Smooth muscle cell of the umbilical artery (primary cell): ENCODE measurements around the gene ALG10B. TPM values are rescaled to one million over a fixed set of nuclear protein-coding genes. Genes with fewer than 3 reads are reported as not detected.

Source experiments
- total RNA-seq: library from RNA; depleted of rRNA; stranded (reverse); fragments of >200 nt; gene quantifications from 2 replicates; pipeline ENCODE4 v1.2.3, GENCODE V29; 2014

ALG10B gene
- total RNA-seq: 2.1 and 3.2 TPM in 2 replicates

DNA sequence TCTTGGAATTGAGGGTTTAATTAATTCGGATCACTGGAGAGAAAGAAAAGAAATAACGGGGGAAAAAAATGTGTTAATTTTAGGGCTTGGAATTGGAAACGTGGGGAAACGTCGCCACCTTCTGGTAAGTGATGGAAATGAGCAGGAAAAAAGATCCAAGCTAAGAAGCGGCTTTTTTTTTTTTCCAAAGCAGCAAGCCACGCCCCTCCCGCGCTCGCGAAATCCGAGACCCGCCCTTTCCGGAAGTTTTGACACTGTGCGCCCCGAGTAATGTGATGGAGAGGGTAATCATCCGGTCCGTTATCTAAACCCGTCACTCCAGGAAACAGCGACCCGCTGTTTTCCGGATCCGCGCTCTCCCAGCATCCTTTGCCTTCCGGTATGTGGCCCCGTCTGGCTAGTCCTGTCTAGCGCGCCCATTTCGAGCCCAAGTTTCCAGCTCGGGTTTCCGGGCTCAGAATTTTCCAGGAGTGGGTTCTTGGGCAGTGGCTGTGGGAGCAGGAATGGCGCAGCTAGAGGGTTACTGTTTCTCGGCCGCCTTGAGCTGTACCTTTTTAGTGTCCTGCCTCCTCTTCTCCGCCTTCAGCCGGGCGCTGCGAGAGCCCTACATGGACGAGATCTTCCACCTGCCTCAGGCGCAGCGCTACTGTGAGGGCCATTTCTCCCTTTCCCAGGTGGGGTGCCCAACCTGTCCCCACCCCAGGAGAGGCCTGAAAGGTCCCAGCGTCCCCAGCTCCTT is at the start of gene ALG10B:
Gene ALG10B (plus strand): TSS at position 384 of the 739 bp plus-strand sequence. CDS start 120 bp downstream, at position 504.

